ENCODE results near the gene KLF15. TPM values are rescaled to one million over a fixed set of nuclear protein-coding genes. Genes with fewer than 3 reads are reported as not detected.

The KLF15 gene
- total and polyA plus RNA-seq, 2 donors (not counting 1 experiment from before 2014, with no cell fraction given), result 0.10 to 2.2 TPM

GRCh38 chr3:126316031-126316461 is 41.2 kb downstream of the KLF15 start:
- no peak overlapping the region for H3K9ac ChIP-seq (ENCODE audit: low read length)
- 95% methylated on average over 9 of the region's 12 CpGs for WGBS (ENCODE audit: insufficient coverage)
- no peak overlapping the region for H3K27ac ChIP-seq (ENCODE audit: low read length in 2 of 2)
- no peaks in the 10 kb centered on the region for H3K9me3 Mint-ChIP-seq (ENCODE audit: insufficient read depth)
- no peak overlapping the region for H2AFZ ChIP-seq (ENCODE audit: insufficient read depth, low read depth, low read length, poor library complexity, severe bottlenecking)
- H3K27me3 ChIP-seq (replicated peaks in 1 of 4; ENCODE audit: control extremely low read depth in 1 of 4, control insufficient read depth in 3 of 4, insufficient read depth in 4 of 4, low read length in 3 of 4), result no peaks in the 10 kb centered on the region
- no peaks in the 10 kb centered on the region for H3K4me1 Mint-ChIP-seq
- TF ChIP-seq, protein P1, sequence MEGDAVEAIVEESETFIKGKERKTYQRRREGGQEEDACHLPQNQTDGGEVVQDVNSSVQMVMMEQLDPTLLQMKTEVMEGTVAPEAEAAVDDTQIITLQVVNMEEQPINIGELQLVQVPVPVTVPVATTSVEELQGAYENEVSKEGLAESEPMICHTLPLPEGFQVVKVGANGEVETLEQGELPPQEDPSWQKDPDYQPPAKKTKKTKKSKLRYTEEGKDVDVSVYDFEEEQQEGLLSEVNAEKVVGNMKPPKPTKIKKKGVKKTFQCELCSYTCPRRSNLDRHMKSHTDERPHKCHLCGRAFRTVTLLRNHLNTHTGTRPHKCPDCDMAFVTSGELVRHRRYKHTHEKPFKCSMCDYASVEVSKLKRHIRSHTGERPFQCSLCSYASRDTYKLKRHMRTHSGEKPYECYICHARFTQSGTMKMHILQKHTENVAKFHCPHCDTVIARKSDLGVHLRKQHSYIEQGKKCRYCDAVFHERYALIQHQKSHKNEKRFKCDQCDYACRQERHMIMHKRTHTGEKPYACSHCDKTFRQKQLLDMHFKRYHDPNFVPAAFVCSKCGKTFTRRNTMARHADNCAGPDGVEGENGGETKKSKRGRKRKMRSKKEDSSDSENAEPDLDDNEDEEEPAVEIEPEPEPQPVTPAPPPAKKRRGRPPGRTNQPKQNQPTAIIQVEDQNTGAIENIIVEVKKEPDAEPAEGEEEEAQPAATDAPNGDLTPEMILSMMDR (IDR thresholded peaks at IDR 0.05), result no peak
- TF ChIP-seq EZH2 (IDR thresholded peaks at IDR 0.05; ENCODE audit: borderline replicate concordance, insufficient read depth, low read depth, low read length, poor library complexity, severe bottlenecking), result no peak
- intact Hi-C loops (cut with micrococcal nuclease), result no loop called here
- no peaks in the 10 kb centered on the region for H4K20me1 ChIP-seq (ENCODE audit: control insufficient read depth, insufficient read depth, low read length, poor library complexity, severe bottlenecking)
- no peak overlapping the region for H3K4me3 Mint-ChIP-seq
- no peak overlapping the region for H3K27ac Mint-ChIP-seq
- peaks cover 8% of the 10 kb centered on the region for H3K27me3 Mint-ChIP-seq
- ATAC-seq (ENCODE audit: low read depth) (no peak), DNase-seq (no peak)
- no peak overlapping the region for H3K4me3 ChIP-seq (ENCODE audit: control extremely low read depth in 1 of 5, extremely low read depth in 1 of 5, insufficient read depth in 1 of 5, low read depth in 2 of 5, low read length in 4 of 5)
- ChIA-PET CTCF (no interaction called here), POLR2A (no interaction called here)
- no peaks in the 10 kb centered on the region for H3K79me2 ChIP-seq (ENCODE audit: control insufficient read depth, insufficient read depth, low read length)
- H3K9me3 ChIP-seq (ENCODE audit: control extremely low read depth in 1 of 3, control insufficient read depth in 2 of 3, insufficient read depth in 1 of 3, low read length in 2 of 3), result peaks cover 0 to 3% (median 0%) of the 10 kb centered on the region in 3 donors
- H3K4me1 ChIP-seq (ENCODE audit: control insufficient read depth in 2 of 2, insufficient read depth in 2 of 2, low read length in 2 of 2), result no peaks in the 10 kb centered on the region
- no peaks in the 10 kb centered on the region for H3K36me3 ChIP-seq (replicated peaks in 1 of 2; ENCODE audit: control extremely low read depth in 1 of 2, control insufficient read depth in 1 of 2, extremely low read depth in 1 of 2, insufficient read depth in 2 of 2, low read length in 1 of 2)
- H3K4me2 ChIP-seq (replicated peaks; ENCODE audit: low read depth, low read length, poor library complexity, severe bottlenecking), result no peak overlapping the region

DNA sequence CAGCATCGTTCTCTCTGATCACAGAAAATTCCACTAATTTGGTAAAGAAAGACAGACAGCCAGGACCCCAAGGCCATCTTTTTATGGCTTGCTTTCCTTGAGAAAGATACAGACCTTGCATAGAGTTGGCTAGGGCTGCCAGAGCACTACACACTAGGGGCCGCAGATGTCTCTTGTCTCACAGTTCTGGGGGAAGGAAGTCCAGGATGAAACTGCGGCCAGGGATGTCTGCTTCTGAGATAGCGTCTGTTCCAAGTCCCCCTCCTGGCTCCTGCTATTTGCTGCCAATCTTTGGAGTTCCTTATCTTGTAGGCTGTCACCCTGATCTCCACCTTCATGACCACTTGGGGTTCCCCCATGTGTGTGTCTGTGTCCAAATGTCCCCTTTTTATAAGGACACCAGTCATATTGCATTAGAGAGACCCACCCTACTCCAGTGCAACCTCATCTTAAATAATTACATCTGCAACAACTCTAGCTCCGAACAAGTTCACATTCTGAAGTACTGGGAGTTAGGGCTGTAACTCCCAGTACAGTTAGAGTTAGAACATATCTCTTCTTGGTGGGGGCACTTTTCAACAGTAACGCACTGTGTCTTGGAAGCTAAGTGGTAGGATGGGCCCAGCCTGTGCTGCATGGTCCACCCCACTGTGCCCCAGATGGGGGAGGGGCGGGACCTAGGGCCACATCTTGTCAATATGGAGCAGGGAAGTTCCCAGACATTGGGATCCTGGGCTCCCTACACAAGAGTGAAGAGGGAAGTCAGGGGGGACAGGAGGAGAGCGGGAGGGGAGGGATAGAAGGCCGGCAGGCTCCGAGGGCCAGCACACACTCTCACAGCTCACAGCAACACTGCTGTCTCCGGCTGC is 42.2 kb downstream of the KLF15 start:
- Histone ChIP-seq H4K20me1 (ENCODE audit: control insufficient read depth, insufficient read depth, low read length, poor library complexity, severe bottlenecking) (no peaks in the 10 kb centered on the region), H3K4me1 (ENCODE audit: control insufficient read depth in 2 of 2, insufficient read depth in 2 of 2, low read length in 2 of 2) (no peaks in the 10 kb centered on the region), H2AFZ (ENCODE audit: insufficient read depth, low read depth, low read length, poor library complexity, severe bottlenecking) (no peak overlapping the region), H3K4me2 (replicated peaks; ENCODE audit: low read depth, low read length, poor library complexity, severe bottlenecking) (no peak overlapping the region), H3K9me3 (ENCODE audit: control extremely low read depth in 1 of 3, control insufficient read depth in 2 of 3, insufficient read depth in 1 of 3, low read length in 2 of 3) (no peaks in the 10 kb centered on the region), H3K4me3 (ENCODE audit: control extremely low read depth in 1 of 5, extremely low read depth in 1 of 5, insufficient read depth in 1 of 5, low read depth in 2 of 5, low read length in 4 of 5) (no peak overlapping the region), H3K27ac (ENCODE audit: low read length in 2 of 2) (no peak overlapping the region), H3K36me3 (replicated peaks in 1 of 2; ENCODE audit: control extremely low read depth in 1 of 2, control insufficient read depth in 1 of 2, extremely low read depth in 1 of 2, insufficient read depth in 2 of 2, low read length in 1 of 2) (no peaks in the 10 kb centered on the region), H3K79me2 (ENCODE audit: control insufficient read depth, insufficient read depth, low read length) (no peaks in the 10 kb centered on the region), H3K9ac (ENCODE audit: low read length) (no peak overlapping the region), H3K27me3 (replicated peaks in 1 of 4; ENCODE audit: control extremely low read depth in 1 of 4, control insufficient read depth in 3 of 4, insufficient read depth in 4 of 4, low read length in 3 of 4) (no peaks in the 10 kb centered on the region)
- ChIA-PET CTCF (no interaction called here), POLR2A (no interaction called here)
- DNase-seq (no peak), ATAC-seq (ENCODE audit: low read depth) (no peak)
- no peaks in the 10 kb centered on the region for H3K4me1 Mint-ChIP-seq
- no peak overlapping the region for H3K4me3 Mint-ChIP-seq
- no peaks in the 10 kb centered on the region for H3K9me3 Mint-ChIP-seq (ENCODE audit: insufficient read depth)
- H3K27me3 Mint-ChIP-seq, result peaks cover 11% of the 10 kb centered on the region
- H3K27ac Mint-ChIP-seq, result no peak overlapping the region
- TF ChIP-seq EZH2 (IDR thresholded peaks at IDR 0.05; ENCODE audit: borderline replicate concordance, insufficient read depth, low read depth, low read length, poor library complexity, severe bottlenecking), result no peak
- TF ChIP-seq, protein P1 (IDR thresholded peaks at IDR 0.05), result no peak
- WGBS (ENCODE audit: insufficient coverage), result 95% methylated on average over 7 of the region's 11 CpGs
- intact Hi-C loops (cut with micrococcal nuclease), result no loop called here

Data from B cell (primary cell).